RWPE2 (cell line): ENCODE measurements around the gene RBM20.

Source experiments
- ATAC-seq: fragments of 200-7000 bp; cut with Tn5 transposase; 3 replicates; pipeline ENCODE4 v1.9.1; 2021; ENCODE audit warnings: low read depth
- DNase-seq: peaks from one replicate; pipeline ENCODE4 v3.0.0-alpha.2; 2020; ENCODE audit warnings: low spot score
- H3K27ac ChIP-seq: fragments of 450-650 bp; 2 replicates; pipeline ENCODE4 v1.5.1; 2017; ENCODE audit warnings: mild to moderate bottlenecking; ENCODE audit not compliant: poor library complexity, severe bottlenecking
- H3K27me3 ChIP-seq: fragments of 250-450 bp; sonication (Bioruptor Pico); 2 replicates; pipeline ENCODE4 v1.5.1; 2021; ENCODE audit warnings: mild to moderate bottlenecking, moderate library complexity; ENCODE audit not compliant: insufficient read depth, poor library complexity, severe bottlenecking
- H3K36me3 ChIP-seq: fragments of 250-450 bp; sonication (Bioruptor Pico); 2 replicates; pipeline ENCODE4 v1.5.1; 2020; ENCODE audit warnings: low read depth, mild to moderate bottlenecking, moderate library complexity
- H3K4me1 ChIP-seq: fragments of 250-450 bp; sonication (Bioruptor Pico); 2 replicates; pipeline ENCODE4 v1.5.1; 2021; ENCODE audit warnings: mild to moderate bottlenecking, moderate library complexity; ENCODE audit not compliant: insufficient read depth, poor library complexity, severe bottlenecking
- H3K4me3 ChIP-seq: fragments of 250-450 bp; sonication (Bioruptor Pico); 2 replicates; pipeline ENCODE4 v1.5.1; 2021; ENCODE audit warnings: mild to moderate bottlenecking, moderate library complexity; ENCODE audit not compliant: severe bottlenecking
- H3K9me3 ChIP-seq: fragments of 250-450 bp; sonication (Bioruptor Pico); 2 replicates; pipeline ENCODE4 v1.5.1; 2021; ENCODE audit warnings: mild to moderate bottlenecking, moderate library complexity; ENCODE audit not compliant: severe bottlenecking
- TF ChIP-seq, protein P1 (sequence below): fragments of 450-650 bp; IDR thresholded peaks from one replicate; pipeline ENCODE4 v1.5.1; 2017; ENCODE audit warnings: mild to moderate bottlenecking, moderate library complexity; ENCODE audit not compliant: poor library complexity, severe bottlenecking

RBM20 gene

DNA sequence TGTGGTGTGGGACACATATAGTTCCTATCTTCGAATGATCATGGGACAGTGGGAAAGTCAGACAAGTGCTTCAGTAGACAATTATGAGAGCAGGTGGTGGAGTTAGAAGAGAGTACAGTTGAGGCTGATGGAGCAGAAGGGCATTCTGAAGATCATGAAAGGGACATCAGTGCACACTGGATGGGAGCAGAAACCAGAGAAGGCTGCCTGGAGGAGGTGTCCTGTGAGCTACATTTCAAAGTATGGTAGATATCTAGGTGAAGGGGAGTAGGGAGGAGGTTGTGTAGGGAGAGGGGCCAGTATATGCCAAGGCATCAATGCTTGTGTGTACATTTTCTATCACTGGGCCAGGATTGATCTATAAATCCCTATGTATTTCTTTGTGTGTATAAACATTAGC, 127.3 kb downstream of the RBM20 start:
- Histone ChIP-seq H3K27ac (no peak overlapping the region), H3K36me3 (no peaks in the 10 kb centered on the region), H3K27me3 (no peaks in the 10 kb centered on the region), H3K9me3 (no peaks in the 10 kb centered on the region), H3K4me3 (no peak overlapping the region), H3K4me1 (peaks cover 21% of the 10 kb centered on the region)
- DNase-seq (no peak), ATAC-seq (no peak)
- TF ChIP-seq, protein P1, sequence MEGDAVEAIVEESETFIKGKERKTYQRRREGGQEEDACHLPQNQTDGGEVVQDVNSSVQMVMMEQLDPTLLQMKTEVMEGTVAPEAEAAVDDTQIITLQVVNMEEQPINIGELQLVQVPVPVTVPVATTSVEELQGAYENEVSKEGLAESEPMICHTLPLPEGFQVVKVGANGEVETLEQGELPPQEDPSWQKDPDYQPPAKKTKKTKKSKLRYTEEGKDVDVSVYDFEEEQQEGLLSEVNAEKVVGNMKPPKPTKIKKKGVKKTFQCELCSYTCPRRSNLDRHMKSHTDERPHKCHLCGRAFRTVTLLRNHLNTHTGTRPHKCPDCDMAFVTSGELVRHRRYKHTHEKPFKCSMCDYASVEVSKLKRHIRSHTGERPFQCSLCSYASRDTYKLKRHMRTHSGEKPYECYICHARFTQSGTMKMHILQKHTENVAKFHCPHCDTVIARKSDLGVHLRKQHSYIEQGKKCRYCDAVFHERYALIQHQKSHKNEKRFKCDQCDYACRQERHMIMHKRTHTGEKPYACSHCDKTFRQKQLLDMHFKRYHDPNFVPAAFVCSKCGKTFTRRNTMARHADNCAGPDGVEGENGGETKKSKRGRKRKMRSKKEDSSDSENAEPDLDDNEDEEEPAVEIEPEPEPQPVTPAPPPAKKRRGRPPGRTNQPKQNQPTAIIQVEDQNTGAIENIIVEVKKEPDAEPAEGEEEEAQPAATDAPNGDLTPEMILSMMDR: no peak

DNA sequence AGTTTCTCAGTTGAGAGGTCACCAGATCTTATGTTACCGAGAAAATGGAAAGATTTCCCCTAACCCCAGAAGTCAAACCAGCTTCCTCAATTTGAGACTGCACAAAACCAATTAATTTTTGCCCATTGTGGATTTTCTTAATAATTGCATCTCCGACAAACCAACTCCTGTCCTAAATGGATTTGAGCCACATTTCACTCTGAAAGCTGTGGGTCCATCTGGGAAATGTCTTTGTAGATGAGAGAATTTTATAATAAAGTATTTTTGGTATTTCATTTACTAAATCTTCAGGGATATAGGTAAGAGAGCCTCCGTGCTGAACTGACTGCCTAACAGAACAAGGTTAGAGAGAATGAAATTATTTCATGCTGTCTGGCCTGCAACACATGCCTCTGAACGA, 127.9 kb downstream of the RBM20 start:
- ATAC-seq: no peak
- Histone ChIP-seq H3K27ac (no peak overlapping the region), H3K27me3 (no peaks in the 10 kb centered on the region), H3K36me3 (no peaks in the 10 kb centered on the region), H3K4me3 (no peak overlapping the region), H3K9me3 (no peaks in the 10 kb centered on the region), H3K4me1 (peaks cover 21% of the 10 kb centered on the region)
- DNase-seq: no peak
- TF ChIP-seq, protein P1: no peak

DNA sequence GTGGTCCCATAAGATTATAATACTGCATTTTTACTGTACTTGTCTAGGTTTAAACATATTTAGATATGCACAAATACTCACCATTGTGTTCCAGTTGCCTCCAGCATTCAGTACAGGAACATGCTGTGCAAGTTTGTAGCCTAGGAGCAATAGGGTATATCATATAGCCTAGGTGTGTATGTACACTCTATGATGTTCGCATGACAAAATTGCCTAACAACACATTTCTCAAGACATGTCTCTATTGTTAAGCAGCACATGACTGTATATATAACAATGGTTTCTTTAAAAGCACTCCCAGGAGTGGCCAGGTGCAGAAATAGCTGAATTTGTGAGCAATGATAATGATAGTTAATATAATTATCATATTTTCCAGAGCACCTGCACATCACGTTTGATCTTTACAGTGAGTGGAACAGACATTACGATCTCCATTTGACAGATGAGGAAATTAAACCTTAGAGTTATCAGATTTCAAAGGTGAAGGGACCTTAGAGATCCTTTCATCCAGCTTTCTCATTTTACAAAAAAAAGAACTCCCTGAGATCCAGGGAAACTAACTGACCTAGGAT, 128.4 kb downstream of the RBM20 start:
- ATAC-seq: no peak
- DNase-seq: no peak
- Histone ChIP-seq H3K27me3 (no peaks in the 10 kb centered on the region), H3K4me1 (peaks cover 21% of the 10 kb centered on the region), H3K9me3 (no peaks in the 10 kb centered on the region), H3K27ac (no peak overlapping the region), H3K36me3 (no peaks in the 10 kb centered on the region), H3K4me3 (no peak overlapping the region)
- TF ChIP-seq, protein P1: no peak

DNA sequence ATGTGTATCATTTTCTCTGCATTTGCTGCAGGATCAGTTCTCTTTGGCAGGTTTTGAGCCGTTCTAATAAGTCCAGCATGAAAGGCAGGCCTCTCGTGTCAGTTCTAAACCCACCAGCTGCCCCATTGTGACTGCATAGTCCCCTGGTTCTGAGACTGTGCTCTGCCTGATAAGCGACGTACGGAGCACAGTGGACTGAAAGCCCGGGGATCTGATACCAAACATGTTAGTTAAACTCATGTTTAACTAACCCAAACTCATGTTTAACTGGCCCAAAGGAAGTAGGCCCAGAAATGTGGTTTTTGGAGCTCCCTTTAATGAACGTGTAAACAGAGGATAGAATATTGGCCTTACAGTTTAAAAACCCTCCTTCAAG, 129.5 kb downstream of the RBM20 start:
- H3K27ac ChIP-seq: peak overlapping the region; percentile 26
- no peak overlapping the region for H3K4me3 ChIP-seq
- H3K9me3 ChIP-seq: no peaks in the 10 kb centered on the region
- H3K4me1 ChIP-seq: peaks cover 21% of the 10 kb centered on the region
- DNase-seq (no peak), ATAC-seq (no peak; the same call in 2 of the 3 replicates)
- H3K27me3 ChIP-seq: no peaks in the 10 kb centered on the region
- TF ChIP-seq, protein P1: no peak
- H3K36me3 ChIP-seq: no peaks in the 10 kb centered on the region
